Measurements from ENCODE around the gene AKAP11. TPM values are rescaled to one million over a fixed set of nuclear protein-coding genes. Genes with fewer than 3 reads are reported as not detected.
A peak's percentile ranks its signal among the peaks of the same experiment; 100 is the strongest.

Gene AKAP11
- polyA plus RNA-seq, 3 donors, result 1.2 to 6.8 (median 1.7) TPM

DNA sequence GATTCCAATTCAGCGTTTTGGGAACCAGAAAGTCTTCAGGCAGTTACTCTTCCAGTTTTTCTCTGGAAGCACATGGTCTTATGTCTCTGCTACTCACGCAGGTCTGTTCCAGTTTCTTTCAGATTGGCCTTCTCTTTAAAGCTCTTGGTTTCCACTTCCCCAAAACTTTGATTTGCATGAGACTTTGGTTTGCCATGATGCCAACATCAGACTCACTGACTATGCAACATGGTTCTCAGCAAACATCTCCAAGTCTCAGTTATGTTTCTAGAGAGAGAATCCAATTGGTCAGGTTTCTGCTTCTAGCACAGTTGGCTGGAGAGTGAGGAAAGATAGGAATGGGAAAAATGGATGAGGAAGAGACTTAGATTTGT, 3.1 kb downstream of the AKAP11 start:
- Histone ChIP-seq H3K4me1 (ENCODE audit: control insufficient read depth in 1 of 2, insufficient read depth in 2 of 2, low read length in 2 of 2) (peaks cover 45 to 57% of the 10 kb centered on the region in 2 donors), H3K4me3 (replicated peaks in 1 of 3; ENCODE audit: low read depth in 2 of 3, low read length in 3 of 3) (no peak overlapping the region), H4K20me1 (ENCODE audit: insufficient read depth, low read length) (peaks cover 21% of the 10 kb centered on the region), H3K27me3 (ENCODE audit: control insufficient read depth in 2 of 2, insufficient read depth in 2 of 2, low read length in 2 of 2) (no peaks in the 10 kb centered on the region), H3K9ac (ENCODE audit: insufficient read depth, low read length, poor library complexity, severe bottlenecking) (no peak overlapping the region), H2AFZ (ENCODE audit: insufficient read depth, low read depth, low read length, poor library complexity, severe bottlenecking) (no peak overlapping the region), H3K79me2 (ENCODE audit: insufficient read depth, low read length) (peaks cover 73% of the 10 kb centered on the region), H3K27ac (ENCODE audit: low read depth in 1 of 2, low read length in 2 of 2) (peak overlapping the region in 1 of 2 donors; percentile 56), H3K9me3 (replicated peaks in 1 of 2; ENCODE audit: control insufficient read depth in 1 of 2, insufficient read depth in 1 of 2, low read length in 2 of 2) (no peaks in the 10 kb centered on the region), H3K36me3 (replicated peaks in 1 of 2; ENCODE audit: control insufficient read depth in 1 of 2, insufficient read depth in 2 of 2, low read length in 2 of 2) (no peaks in the 10 kb centered on the region), H3K4me2 (replicated peaks; ENCODE audit: extremely low read depth, low read length, poor library complexity, severe bottlenecking) (peak overlapping the region; percentile 10)
- Mint-ChIP-seq H3K4me3 (no peak overlapping the region), H3K36me3 (no peaks in the 10 kb centered on the region), H3K27ac (peak overlapping the region in 5 of 7 donors; percentile 1 to 61 (median 24)), H3K27me3 (ENCODE audit: low read depth in 3 of 3) (peaks cover 0 to 1% (median 1%) of the 10 kb centered on the region in 3 donors), H3K9me3 (peaks cover 0 to 7% (median 4%) of the 10 kb centered on the region in 7 donors), H3K4me1 (peaks cover 39% of the 10 kb centered on the region)
- intact Hi-C loops (cut with micrococcal nuclease), result no loop called here
- WGBS (ENCODE audit: insufficient coverage), result 0% methylated on average over 2 of the region's 2 CpGs
- TF ChIP-seq CTCF (IDR thresholded peaks at IDR 0.05), result no peak
- DNase-seq, result peak; percentile 54 to 63 (median 60)

DNA sequence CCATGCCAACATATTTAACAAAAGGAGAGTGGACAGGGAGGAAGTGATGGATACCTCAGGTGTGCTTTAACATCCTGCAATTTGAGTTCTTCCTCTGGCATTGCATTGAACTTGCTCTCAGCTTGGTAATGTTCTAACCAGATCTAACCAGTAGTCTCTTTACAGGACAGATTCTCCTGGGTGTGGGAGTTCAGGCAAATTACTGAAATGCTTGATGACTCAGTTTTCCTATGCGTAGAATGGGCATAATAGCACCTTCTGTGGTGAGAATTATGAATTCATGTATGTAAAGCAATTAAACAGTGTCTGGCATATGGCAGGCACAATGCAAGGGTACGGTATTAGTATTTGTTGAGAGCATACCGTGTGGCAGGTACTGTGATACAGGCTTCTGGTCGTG, 3.6 kb downstream of the AKAP11 start:
- Histone ChIP-seq H4K20me1 (ENCODE audit: insufficient read depth, low read length) (peaks cover 25% of the 10 kb centered on the region), H2AFZ (ENCODE audit: insufficient read depth, low read depth, low read length, poor library complexity, severe bottlenecking) (no peak overlapping the region), H3K4me3 (replicated peaks in 1 of 3; ENCODE audit: low read depth in 2 of 3, low read length in 3 of 3) (no peak overlapping the region), H3K4me2 (replicated peaks; ENCODE audit: extremely low read depth, low read length, poor library complexity, severe bottlenecking) (no peak overlapping the region), H3K36me3 (replicated peaks in 1 of 2; ENCODE audit: control insufficient read depth in 1 of 2, insufficient read depth in 2 of 2, low read length in 2 of 2) (no peaks in the 10 kb centered on the region), H3K4me1 (ENCODE audit: control insufficient read depth in 1 of 2, insufficient read depth in 2 of 2, low read length in 2 of 2) (peaks cover 45 to 57% of the 10 kb centered on the region in 2 donors), H3K79me2 (ENCODE audit: insufficient read depth, low read length) (peaks cover 77% of the 10 kb centered on the region), H3K9me3 (replicated peaks in 1 of 2; ENCODE audit: control insufficient read depth in 1 of 2, insufficient read depth in 1 of 2, low read length in 2 of 2) (no peaks in the 10 kb centered on the region), H3K9ac (ENCODE audit: insufficient read depth, low read length, poor library complexity, severe bottlenecking) (no peak overlapping the region), H3K27ac (ENCODE audit: low read depth in 1 of 2, low read length in 2 of 2) (peak overlapping the region in 1 of 2 donors; percentile 56), H3K27me3 (ENCODE audit: control insufficient read depth in 2 of 2, insufficient read depth in 2 of 2, low read length in 2 of 2) (no peaks in the 10 kb centered on the region)
- 100% methylated on average over 3 of the region's 4 CpGs for WGBS (ENCODE audit: insufficient coverage)
- no peak for DNase-seq
- intact Hi-C loops (cut with micrococcal nuclease), result no loop called here
- Mint-ChIP-seq H3K4me3 (no peak overlapping the region), H3K27ac (peak overlapping the region in 4 of 7 donors; percentile 1 to 24 (median 15)), H3K36me3 (no peaks in the 10 kb centered on the region), H3K4me1 (peaks cover 39% of the 10 kb centered on the region), H3K27me3 (ENCODE audit: low read depth in 3 of 3) (peaks cover 0 to 1% (median 1%) of the 10 kb centered on the region in 3 donors), H3K9me3 (peaks cover 0 to 3% (median 0%) of the 10 kb centered on the region in 7 donors)
- TF ChIP-seq CTCF (IDR thresholded peaks at IDR 0.05), result no peak
